Mammary epithelial cell (primary cell): ENCODE data around the gene CREB3L2.

Experiments
- CTCF ChIP-seq, 2 donors: IDR thresholded peaks in 1 of 2; conservative IDR thresholded peaks in 1 of 2; 2 replicates each; pipeline ENCODE4 v1.5.1; 2011 to 2012; ENCODE audit warnings: inconsistent platforms in 2 of 2, low read length in 2 of 2, mild to moderate bottlenecking in 2 of 2, control low read depth in 1 of 2, low read depth in 1 of 2; ENCODE audit not compliant: insufficient read depth in 1 of 2; ENCODE audit errors: extremely low read depth in 1 of 2
- EZH2 ChIP-seq: IDR thresholded peaks from 2 replicates; pipeline ENCODE4 v1.6.1; 2012; ENCODE audit warnings: low read length, inconsistent platforms, borderline replicate concordance

- TF ChIP-seq CTCF (conservative IDR thresholded peaks at IDR 0.05 in 1 of 2, IDR thresholded peaks at IDR 0.05 in 1 of 2; ENCODE audit: extremely low read depth in 1 of 2, insufficient read depth in 1 of 2, low read depth in 1 of 2, low read length in 2 of 2): no peak
- TF ChIP-seq EZH2: no peak
Observed at GRCh38 chr7:137950263-137950621, 51.6 kb downstream of the CREB3L2 start.
